DMS153 (cell line): ENCODE measurements around the gene PSMD13.

Experiments used
- DNase-seq: peaks from one replicate; lab custom pipeline; 2025; lab: John Stamatoyannopoulos, UW

The PSMD13 gene

DNA sequence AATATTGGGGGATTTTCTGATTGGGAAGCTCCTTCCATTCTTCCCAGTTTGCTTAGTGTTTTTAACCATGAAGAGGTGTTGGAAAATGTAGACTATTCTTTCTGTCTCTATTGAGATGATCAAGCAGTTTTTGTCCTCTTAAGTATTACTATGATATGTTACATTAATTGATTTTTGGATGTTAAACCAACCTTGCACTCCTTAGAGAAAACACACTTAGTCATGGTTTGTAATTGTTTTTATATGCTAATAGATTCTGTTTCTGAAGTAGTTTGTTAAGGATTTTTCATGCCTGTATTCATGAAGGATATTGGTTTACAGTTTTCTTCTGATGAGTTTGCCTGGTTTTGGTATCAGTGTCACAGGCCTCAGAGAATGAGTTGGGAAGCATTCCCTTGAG, 39.4 kb downstream of the PSMD13 start:
- no peak for DNase-seq

- DNase-seq, result no peak
Observed at GRCh38 chr11:278001-278951, 41.5 kb downstream of the PSMD13 start, which contains the start of gene NLRP6. TSS of gene NLRP6 (plus strand) at chr11:278407. CDS start at chr11:278570, 163 bp downstream.

- no peak for DNase-seq
Observed at GRCh38 chr11:279040-279965, 42.5 kb downstream of the PSMD13 start.

- no peak for DNase-seq
Observed at GRCh38 chr11:279966-280705, 43.4 kb downstream of the PSMD13 start.

DNA sequence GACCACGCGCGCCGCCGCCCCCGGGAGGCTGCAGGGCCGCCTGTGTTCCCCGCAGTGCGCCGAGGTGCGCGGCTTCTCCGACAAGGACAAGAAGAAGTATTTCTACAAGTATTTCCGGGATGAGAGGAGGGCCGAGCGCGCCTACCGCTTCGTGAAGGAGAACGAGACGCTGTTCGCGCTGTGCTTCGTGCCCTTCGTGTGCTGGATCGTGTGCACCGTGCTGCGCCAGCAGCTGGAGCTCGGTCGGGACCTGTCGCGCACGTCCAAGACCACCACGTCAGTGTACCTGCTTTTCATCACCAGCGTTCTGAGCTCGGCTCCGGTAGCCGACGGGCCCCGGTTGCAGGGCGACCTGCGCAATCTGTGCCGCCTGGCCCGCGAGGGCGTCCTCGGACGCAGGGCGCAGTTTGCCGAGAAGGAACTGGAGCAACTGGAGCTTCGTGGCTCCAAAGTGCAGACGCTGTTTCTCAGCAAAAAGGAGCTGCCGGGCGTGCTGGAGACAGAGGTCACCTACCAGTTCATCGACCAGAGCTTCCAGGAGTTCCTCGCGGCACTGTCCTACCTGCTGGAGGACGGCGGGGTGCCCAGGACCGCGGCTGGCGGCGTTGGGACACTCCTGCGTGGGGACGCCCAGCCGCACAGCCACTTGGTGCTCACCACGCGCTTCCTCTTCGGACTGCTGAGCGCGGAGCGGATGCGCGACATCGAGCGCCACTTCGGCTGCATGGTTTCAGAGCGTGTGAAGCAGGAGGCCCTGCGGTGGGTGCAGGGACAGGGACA, 44.1 kb downstream of the PSMD13 start:
- DNase-seq, result no peak

GRCh38 chr11:281486-282161, 44.8 kb downstream of the PSMD13 start:
- no peak for DNase-seq

DNA sequence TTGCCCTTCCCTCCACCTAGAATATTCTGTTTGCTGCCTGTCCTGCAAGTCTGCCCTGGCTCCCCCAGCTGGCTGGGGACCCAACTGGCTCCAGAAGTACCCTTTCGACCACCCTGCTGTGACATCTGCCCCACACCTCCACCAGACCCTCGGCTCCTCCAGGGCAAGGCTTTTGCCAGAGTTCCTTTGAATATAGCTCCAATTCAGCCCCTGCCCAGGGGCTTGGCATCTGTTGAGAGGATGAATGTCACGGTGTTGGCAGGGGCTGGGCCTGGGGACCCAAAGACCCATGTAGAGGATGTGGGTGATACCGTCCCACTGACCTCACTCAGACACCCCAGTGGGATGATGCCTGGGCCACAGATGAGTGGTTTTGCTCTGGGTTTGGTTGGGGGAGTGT, 45.4 kb downstream of the PSMD13 start:
- no peak for DNase-seq

DNA sequence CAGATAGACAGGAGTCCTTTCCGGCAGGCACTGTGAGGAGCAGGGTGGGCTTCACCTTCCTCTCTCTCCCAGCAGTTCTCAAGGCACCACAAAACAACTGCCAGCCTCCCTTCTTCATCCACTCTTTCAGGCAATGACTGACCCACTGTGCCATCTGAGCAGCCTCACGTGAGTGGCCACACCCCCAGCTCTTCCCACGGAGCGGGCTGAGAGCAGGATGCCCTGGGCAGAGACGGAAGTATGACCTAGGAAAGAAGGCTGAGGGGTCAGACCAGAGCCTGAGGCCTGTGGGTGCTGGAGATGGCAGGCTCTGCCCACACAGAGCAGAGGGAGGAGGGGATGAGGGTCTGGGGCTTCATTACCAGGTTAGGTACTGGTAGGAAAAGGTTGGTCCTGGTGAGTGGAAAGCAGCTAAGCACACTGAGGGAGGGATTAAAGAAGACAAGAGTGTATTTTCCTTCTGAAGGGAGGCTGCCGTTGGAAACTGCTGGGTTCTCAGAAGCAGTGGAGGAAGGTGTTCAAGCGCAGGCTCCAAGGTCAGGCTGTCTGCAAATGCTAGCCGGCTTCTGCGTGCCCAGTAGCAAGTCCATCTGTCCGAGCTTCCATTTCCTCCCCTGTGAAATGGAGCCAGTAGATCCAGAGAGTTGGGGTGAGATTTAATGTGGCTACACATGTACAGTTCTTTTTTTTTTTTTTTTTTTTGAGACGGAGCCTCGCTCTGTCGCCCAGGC, 46.0 kb downstream of the PSMD13 start:
- DNase-seq, result no peak

DNA sequence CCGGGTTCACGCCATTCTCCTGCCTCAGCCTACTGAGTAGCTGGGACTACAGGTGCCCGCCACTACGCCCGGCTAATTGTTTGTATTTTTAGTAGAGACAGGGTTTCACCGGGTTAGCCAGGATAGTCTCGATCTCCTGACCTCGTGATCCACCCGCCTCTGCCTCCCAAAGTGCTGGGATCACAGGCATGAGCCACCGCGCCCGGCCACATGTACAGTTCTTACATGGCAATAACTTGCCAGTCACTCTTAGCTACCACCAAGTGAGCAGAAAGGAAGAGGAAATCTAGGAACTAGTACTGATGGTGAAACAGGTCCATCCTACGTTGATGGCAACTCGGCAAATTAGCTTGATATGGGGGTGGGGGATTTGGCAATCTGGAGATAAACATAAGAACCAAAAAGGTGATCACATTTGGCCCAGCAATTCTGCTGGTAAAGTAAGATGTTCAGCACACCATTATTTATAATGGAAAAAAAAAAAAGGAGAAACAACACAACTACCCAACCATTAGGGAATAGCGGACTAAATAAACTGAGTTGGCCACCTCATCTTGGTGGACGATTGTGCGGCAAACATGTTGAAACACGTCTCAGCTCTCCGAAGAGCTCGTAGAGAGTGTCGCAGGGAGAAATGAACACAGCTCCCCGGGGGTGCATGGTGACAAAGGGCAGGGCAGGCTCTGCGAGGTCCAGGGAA, 46.8 kb downstream of the PSMD13 start:
- DNase-seq, result no peak

- DNase-seq, result no peak
Observed at GRCh38 chr11:284105-285020, 47.6 kb downstream of the PSMD13 start.

GRCh38 chr11:285021-285893, 48.5 kb downstream of the PSMD13 start:
- DNase-seq, result no peak

DNA sequence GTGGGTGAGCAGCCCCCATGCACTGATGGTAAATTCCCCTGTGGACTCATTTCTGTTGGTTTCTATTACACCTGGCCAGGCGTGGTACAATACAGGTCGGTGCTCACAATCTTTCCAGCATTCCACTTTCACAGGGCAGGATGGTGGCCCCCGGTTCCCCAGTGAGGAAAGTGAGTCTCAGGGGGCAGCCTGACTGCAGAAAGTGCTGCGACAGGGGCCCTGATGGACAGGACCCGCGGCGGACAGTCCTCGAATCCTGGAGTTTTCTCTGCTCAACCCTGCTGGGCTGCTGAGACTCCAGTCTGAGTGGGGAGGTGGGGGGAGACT, 49.1 kb downstream of the PSMD13 start:
- no peak for DNase-seq

DNA sequence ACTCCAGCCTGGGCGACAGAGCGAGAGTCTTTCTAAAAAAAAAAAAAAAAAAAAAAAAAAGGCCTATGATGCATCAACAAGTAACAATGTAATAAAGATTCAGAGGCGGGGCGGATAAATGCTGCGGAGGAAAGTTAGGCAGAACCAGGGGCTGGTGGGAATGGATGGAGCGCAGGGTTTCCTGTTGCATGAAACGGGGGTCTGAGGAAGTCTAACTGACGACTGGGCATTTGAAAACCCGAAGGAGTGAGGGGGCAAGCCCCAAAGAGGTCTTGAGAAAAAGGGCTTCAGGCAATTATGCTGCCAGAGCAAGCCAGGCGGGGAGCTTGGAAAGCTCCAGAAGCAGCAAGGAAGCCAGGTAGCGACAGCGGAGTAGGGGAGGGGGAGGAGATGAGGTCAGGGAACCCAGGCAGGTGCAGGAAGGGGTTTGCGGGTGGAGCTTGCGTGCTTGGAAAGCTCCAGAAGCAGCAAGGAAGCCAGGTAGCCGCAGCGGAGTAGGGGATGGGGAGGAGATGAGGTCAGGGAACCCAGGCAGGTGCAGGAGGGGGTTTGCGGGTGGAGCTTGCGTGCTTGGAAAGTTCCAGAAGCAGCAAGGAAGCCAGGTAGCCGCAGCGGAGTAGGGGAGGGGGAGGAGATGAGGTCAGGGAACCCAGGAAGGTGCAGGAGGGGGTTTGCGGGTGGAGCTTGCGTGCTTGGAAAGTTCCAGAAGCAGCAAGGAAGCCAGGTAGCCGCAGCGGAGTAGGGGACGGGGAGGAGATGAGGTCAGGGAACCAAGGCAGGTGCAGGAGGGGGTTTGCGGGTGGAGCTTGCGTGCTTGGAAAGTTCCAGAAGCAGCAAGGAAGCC, 50.4 kb downstream of the PSMD13 start:
- DNase-seq, result peak; percentile 57

DNA sequence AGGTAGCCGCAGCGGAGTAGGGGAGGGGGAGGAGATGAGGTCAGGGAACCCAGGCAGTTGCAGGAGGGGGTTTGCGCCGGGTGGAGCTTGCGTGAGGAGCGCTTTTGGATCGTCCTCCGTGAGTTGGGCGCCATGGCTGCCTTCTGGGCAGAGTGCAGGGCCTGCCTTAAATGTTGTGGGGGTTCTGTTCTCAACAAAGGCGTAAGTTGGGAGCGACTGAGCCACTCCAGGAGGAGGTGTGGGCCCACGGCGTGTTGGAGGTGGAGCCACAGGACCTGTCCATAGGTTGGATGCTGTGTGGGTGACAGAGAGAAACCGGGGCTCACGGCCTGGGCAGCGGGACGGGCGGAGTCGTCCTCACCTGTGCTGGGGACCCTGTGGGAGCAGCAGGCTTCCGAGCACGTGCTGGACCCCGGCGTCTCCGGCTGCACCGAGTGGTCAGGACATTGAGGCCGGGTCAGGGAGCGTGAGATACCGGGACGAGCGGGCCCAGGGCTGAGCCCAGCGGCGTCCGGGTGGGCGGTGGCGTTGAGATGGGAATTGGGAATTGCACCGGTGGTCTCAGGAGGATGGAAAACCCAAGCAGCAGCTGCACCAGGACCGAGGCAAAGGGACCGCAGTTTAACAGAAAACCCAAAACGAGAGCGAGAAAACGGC, 51.2 kb downstream of the PSMD13 start:
- DNase-seq, result no peak

DNA sequence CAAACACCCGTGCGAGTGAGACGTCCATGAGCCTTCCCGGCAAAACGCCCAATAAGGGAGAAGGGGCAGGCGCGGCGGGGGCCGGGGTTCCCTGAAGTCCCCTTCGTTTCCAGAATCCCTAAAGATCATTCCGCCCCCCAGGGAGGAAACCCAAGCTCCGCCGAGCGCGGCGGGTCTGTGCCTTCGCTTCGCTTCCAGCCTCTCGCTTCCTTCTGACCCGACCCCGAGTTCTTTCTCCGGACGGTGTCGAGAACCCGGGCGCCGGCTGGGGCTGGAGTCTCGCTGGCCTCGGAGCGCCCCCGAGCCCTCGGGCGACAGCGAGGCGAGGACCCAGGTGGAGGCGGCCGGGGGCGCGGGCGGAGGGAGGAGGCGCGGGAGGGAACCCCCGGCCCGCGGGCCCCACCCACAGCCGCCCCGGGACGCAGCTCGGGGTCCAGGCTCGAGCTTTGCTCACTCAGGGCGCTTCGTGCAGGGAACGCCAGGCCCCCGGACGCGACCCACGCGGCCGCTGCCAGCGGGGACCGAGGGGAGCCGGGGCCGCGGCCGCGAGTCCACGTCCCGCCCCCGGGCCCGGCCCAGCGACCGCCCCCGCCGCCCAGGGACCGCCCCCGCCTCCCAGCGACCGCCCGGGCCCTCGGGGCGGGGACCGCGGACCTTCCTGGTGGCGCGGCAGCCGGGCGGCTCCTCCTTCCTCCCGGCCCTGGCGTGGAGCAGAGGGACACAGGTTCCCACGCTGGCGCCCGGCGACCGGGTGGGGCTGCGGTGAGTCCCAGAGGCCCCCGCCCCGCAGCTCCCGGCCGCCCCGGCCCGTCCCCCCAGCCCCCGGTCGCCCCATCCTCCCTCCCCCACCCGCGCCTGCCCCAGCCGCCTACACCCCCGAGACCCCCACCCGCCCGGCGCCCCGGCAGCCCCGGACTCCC, 52.0 kb downstream of the PSMD13 start, which contains the start of gene PGGHG:
PGGHG (plus strand) TSS at position 649 of the 920 bp plus-strand sequence. CDS start 691 bp downstream, outside the sequence.
- DNase-seq, result no peak
